ENCODE measurements around the gene BCAM. TPM values are rescaled to one million over a fixed set of nuclear protein-coding genes. Genes with fewer than 3 reads are reported as not detected.

The BCAM gene
- total RNA-seq, 4 donors from 2014 or later = 32.4 to 76.5 (median 56.6) TPM

DNA sequence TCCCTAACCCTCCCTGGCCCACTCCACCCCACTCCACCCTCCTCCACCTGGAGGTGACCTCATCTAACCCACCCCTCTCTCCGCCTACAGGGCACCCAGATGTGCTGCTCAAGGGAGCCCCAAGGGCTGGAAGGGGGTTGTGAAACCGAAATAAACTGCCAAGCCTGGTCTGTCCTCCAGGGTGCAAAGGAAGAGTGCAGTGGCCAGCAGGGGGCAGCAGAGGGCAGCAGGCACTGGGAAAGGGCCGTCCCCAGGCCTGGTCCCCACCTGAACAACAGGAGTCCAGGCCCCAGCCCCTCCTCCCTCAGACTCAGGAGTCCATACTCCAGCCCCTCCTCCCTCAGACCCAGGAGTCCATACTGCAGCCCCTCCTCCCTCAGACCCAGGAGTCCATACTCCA is 8.4 kb upstream of the BCAM start:
- H3K36me3 ChIP-seq = no peaks in the 10 kb centered on the region
- H3K4me1 ChIP-seq = peaks cover 13 to 23% (median 18%) of the 10 kb centered on the region in 4 donors
- no peak overlapping the region for H3K27ac ChIP-seq (replicated peaks in 1 of 4)
- H3K9me3 ChIP-seq = no peaks in the 10 kb centered on the region
- H3K27me3 ChIP-seq = no peaks in the 10 kb centered on the region
- no peak overlapping the region for H3K4me3 ChIP-seq
- TF ChIP-seq POLR2A (IDR thresholded peaks at IDR 0.05; ENCODE audit: low read depth) = no peak
- no peak for TF ChIP-seq EP300 (IDR thresholded peaks at IDR 0.05)
- TF ChIP-seq CTCF (IDR thresholded peaks at IDR 0.05) = peak; percentile 87 to 92 (median 90)
- peak in 1 of 2 donors; percentile 49 for TF ChIP-seq POLR2AphosphoS5 (IDR thresholded peaks at IDR 0.05)
- WGBS = 10% methylated on average over 2 of the region's 3 CpGs
- DNase-seq (ENCODE audit: extremely low spot score) = peak; percentile 96
- intact Hi-C loops (cut with DNase I) = loop anchor here (1.0 kb wide), 1 partner anchor 44 kb away; no protein-coding TSS in a partner anchor

GRCh38 chr19:44803442-44804428 is 5.2 kb upstream of the BCAM start:
- no peaks in the 10 kb centered on the region for H3K36me3 ChIP-seq
- no peaks in the 10 kb centered on the region for H3K27me3 ChIP-seq
- no peak for DNase-seq (ENCODE audit: extremely low spot score)
- H3K27ac ChIP-seq (replicated peaks in 1 of 4) = no peak overlapping the region
- no peak for TF ChIP-seq CTCF (IDR thresholded peaks at IDR 0.05)
- no peak for TF ChIP-seq POLR2AphosphoS5 (IDR thresholded peaks at IDR 0.05)
- TF ChIP-seq POLR2A (IDR thresholded peaks at IDR 0.05; ENCODE audit: low read depth) = no peak
- TF ChIP-seq EP300 (IDR thresholded peaks at IDR 0.05) = no peak
- intact Hi-C loops (cut with DNase I) = no loop called here
- no peak overlapping the region for H3K4me3 ChIP-seq
- peaks cover 11 to 26% (median 15%) of the 10 kb centered on the region in 4 donors for H3K4me1 ChIP-seq
- 89% methylated on average over 11 of the region's 13 CpGs for WGBS
- no peaks in the 10 kb centered on the region for H3K9me3 ChIP-seq

DNA sequence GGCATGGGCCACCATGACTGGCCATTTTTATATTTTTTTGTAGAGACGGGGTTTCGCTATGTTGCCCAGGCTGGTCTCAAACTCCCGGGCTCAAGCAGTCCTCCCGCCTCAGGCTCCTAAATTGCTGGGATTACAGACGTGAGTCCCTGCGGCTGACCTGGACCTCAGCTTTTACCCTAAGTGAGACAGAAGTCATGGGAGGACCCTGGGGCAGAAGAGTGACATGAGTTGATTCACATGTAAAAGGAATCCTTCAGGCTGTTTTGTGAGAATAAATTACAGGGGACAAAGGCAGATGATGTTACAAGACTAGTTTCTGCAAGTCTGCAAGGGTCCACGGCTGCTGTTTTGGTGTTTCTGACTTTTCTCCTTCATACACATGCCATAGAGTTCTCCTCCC is 2.6 kb upstream of the BCAM start:
- intact Hi-C loops (cut with DNase I) = no loop called here

GRCh38 chr19:44807162-44807561 is 1.7 kb upstream of the BCAM start:
- 71% methylated on average over 5 of the region's 5 CpGs for WGBS
- no peak for TF ChIP-seq POLR2A (IDR thresholded peaks at IDR 0.05; ENCODE audit: low read depth)
- no peak for TF ChIP-seq CTCF (IDR thresholded peaks at IDR 0.05)
- no peak for TF ChIP-seq POLR2AphosphoS5 (IDR thresholded peaks at IDR 0.05)
- no peak for TF ChIP-seq EP300 (IDR thresholded peaks at IDR 0.05)
- peaks cover 27 to 42% (median 37%) of the 10 kb centered on the region in 4 donors for H3K4me1 ChIP-seq
- H3K27me3 ChIP-seq = no peaks in the 10 kb centered on the region
- peaks cover 0 to 12% (median 5%) of the 10 kb centered on the region in 4 donors for H3K36me3 ChIP-seq
- intact Hi-C loops (cut with DNase I) = no loop called here
- H3K27ac ChIP-seq (replicated peaks in 1 of 4) = peak overlapping the region in 3 of 4 donors; percentile 70 to 82 (median 79)
- H3K4me3 ChIP-seq = no peak overlapping the region
- DNase-seq (ENCODE audit: extremely low spot score) = no peak
- no peaks in the 10 kb centered on the region for H3K9me3 ChIP-seq

More for the DNA sequence above, 2.6 kb upstream of the BCAM start:
- WGBS = 81% methylated on average over 7 of the region's 7 CpGs
- H3K36me3 ChIP-seq = peaks cover 0 to 4% (median 2%) of the 10 kb centered on the region in 4 donors
- H3K9me3 ChIP-seq = no peaks in the 10 kb centered on the region
- no peak for TF ChIP-seq POLR2AphosphoS5 (IDR thresholded peaks at IDR 0.05)
- no peak overlapping the region for H3K27ac ChIP-seq (replicated peaks in 1 of 4)
- H3K4me3 ChIP-seq = no peak overlapping the region
- H3K27me3 ChIP-seq = no peaks in the 10 kb centered on the region
- peaks cover 27 to 42% (median 37%) of the 10 kb centered on the region in 4 donors for H3K4me1 ChIP-seq
- no peak for DNase-seq (ENCODE audit: extremely low spot score)
